ENCODE data around the gene EVI5.
"Not testable (repeated sequence)": the region's sequence is repeated elsewhere in the genome, so short reads cannot be mapped to it uniquely, and the experiment has no call there.

EVI5 gene

GRCh38 chr1:92572520-92572919 is 212.4 kb downstream of the EVI5 start:
- DNase-seq (ENCODE audit: low read depth) = no peak

- no peak for DNase-seq (ENCODE audit: low read depth)
Measured at GRCh38 chr1:92571578-92571977, 213.3 kb downstream of the EVI5 start.

GRCh38 chr1:92567211-92567868 is 217.6 kb downstream of the EVI5 start:
- no peak for DNase-seq (ENCODE audit: low read depth)

- DNase-seq (ENCODE audit: low read depth) = no peak
Measured at GRCh38 chr1:92563457-92564216, 221.3 kb downstream of the EVI5 start.

GRCh38 chr1:92556350-92556749 is 228.6 kb downstream of the EVI5 start:
- no peak for DNase-seq (ENCODE audit: low read depth)

GRCh38 chr1:92554216-92554615 is 230.7 kb downstream of the EVI5 start:
- DNase-seq (ENCODE audit: low read depth) = no peak

- no peak for DNase-seq (ENCODE audit: low read depth)
Measured at GRCh38 chr1:92551916-92552315, 233.0 kb downstream of the EVI5 start.

- DNase-seq (ENCODE audit: low read depth) = no peak
Measured at GRCh38 chr1:92544756-92545165, 240.1 kb downstream of the EVI5 start.

GRCh38 chr1:92543131-92544055 is 241.5 kb downstream of the EVI5 start:
- no peak for DNase-seq (ENCODE audit: low read depth)

GRCh38 chr1:92538413-92539061 is 246.4 kb downstream of the EVI5 start:
- DNase-seq (ENCODE audit: low read depth) = no peak

- no peak for DNase-seq (ENCODE audit: low read depth)
Measured at GRCh38 chr1:92538048-92538412, 246.9 kb downstream of the EVI5 start.

- DNase-seq (ENCODE audit: low read depth) = no peak
Measured at GRCh38 chr1:92536980-92537884, 247.7 kb downstream of the EVI5 start.

- DNase-seq (ENCODE audit: low read depth) = no peak
Measured at GRCh38 chr1:92536211-92536979, 248.5 kb downstream of the EVI5 start.

GRCh38 chr1:92532371-92532770 is 252.5 kb downstream of the EVI5 start:
- not testable (repeated sequence) for DNase-seq (ENCODE audit: low read depth)

- not testable (repeated sequence) for DNase-seq (ENCODE audit: low read depth)
Measured at GRCh38 chr1:92531939-92532338, 253.0 kb downstream of the EVI5 start.

GRCh38 chr1:92527670-92528069 is 257.2 kb downstream of the EVI5 start:
- DNase-seq (ENCODE audit: low read depth) = no peak

- not testable (repeated sequence) for DNase-seq (ENCODE audit: low read depth)
Measured at GRCh38 chr1:92524944-92525590, 259.8 kb downstream of the EVI5 start.

GRCh38 chr1:92519043-92519442 is 265.9 kb downstream of the EVI5 start:
- no peak for DNase-seq (ENCODE audit: low read depth)

GRCh38 chr1:92516574-92516973 is 268.3 kb downstream of the EVI5 start:
- DNase-seq (ENCODE audit: low read depth) = no peak

GRCh38 chr1:92515796-92516201 is 269.1 kb downstream of the EVI5 start:
- DNase-seq (ENCODE audit: low read depth) = no peak
